Measurements from ENCODE around the gene SSBP2. TPM values are rescaled to one million over a fixed set of nuclear protein-coding genes. Genes with fewer than 3 reads are reported as not detected.
A peak's percentile ranks its signal among the peaks of the same experiment; 100 is the strongest.

The SSBP2 gene
- total and polyA plus RNA-seq, 2 donors (not counting 1 experiment from before 2014, with no cell fraction given) = 44.4 to 63.1 TPM

DNA sequence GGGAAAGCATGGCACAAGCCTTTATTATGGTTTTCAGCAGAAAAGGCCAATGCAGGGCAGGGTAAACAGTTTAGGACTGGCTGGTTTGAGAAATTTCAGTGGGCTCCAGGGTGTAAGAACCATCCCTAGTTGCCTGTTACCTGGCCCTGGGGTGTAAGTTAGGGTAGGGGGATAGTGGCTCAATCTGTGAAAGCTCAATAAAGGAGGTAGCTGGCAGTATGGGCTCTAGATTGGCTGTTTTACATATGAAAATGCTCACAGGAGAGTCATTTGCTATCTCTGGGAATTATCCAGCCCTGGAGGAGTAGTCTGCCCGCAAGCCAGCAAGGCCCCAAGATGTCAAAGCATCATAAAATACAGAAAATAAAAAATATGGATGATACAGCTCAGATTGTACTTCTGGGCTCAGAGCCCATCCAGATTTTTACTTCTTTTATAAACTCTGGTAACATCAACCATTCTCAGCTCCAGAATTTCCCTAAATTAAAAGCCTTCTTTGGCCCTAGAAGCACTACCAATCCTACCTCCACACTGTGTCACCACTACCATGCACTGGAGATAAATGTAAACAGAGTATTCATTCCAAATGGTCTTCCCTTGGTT, 31.1 kb downstream of the SSBP2 start:
- H2AFZ ChIP-seq (ENCODE audit: low read length) = no peak overlapping the region
- H3K9me3 ChIP-seq (ENCODE audit: control insufficient read depth, insufficient read depth, low read depth, low read length) = no peaks in the 10 kb centered on the region
- H3K4me1 ChIP-seq (ENCODE audit: control insufficient read depth, extremely low read depth, insufficient read depth, low read length) = peaks cover 2% of the 10 kb centered on the region
- H3K36me3 ChIP-seq (ENCODE audit: control insufficient read depth, insufficient read depth, low read length) = no peaks in the 10 kb centered on the region
- no peak overlapping the region for H3K4me3 ChIP-seq (replicated peaks in 1 of 4; ENCODE audit: control extremely low read depth in 1 of 4, insufficient read depth in 1 of 4, low read depth in 3 of 4, low read length in 4 of 4)
- H3K4me2 ChIP-seq (ENCODE audit: extremely low read depth, insufficient read depth, low read length) = no peak overlapping the region
- H3K9ac ChIP-seq (ENCODE audit: insufficient read depth, low read length) = no peak overlapping the region
- peaks cover 13% of the 10 kb centered on the region for H3K79me2 ChIP-seq (ENCODE audit: control insufficient read depth, insufficient read depth, low read length)
- H3K27me3 ChIP-seq (ENCODE audit: control insufficient read depth, insufficient read depth, low read length) = no peaks in the 10 kb centered on the region
- H3K27ac ChIP-seq (ENCODE audit: insufficient read depth, low read length) = no peak overlapping the region
- peak in 1 of 2 donors; percentile 15 for DNase-seq (ENCODE audit: low read depth in 2 of 2)
- H4K20me1 ChIP-seq (ENCODE audit: control insufficient read depth, extremely low read depth, insufficient read depth, low read length) = no peaks in the 10 kb centered on the region
- TF ChIP-seq EZH2 (IDR thresholded peaks at IDR 0.05; ENCODE audit: low read length, missing control alignments) = no peak
- TF ChIP-seq, protein P1, sequence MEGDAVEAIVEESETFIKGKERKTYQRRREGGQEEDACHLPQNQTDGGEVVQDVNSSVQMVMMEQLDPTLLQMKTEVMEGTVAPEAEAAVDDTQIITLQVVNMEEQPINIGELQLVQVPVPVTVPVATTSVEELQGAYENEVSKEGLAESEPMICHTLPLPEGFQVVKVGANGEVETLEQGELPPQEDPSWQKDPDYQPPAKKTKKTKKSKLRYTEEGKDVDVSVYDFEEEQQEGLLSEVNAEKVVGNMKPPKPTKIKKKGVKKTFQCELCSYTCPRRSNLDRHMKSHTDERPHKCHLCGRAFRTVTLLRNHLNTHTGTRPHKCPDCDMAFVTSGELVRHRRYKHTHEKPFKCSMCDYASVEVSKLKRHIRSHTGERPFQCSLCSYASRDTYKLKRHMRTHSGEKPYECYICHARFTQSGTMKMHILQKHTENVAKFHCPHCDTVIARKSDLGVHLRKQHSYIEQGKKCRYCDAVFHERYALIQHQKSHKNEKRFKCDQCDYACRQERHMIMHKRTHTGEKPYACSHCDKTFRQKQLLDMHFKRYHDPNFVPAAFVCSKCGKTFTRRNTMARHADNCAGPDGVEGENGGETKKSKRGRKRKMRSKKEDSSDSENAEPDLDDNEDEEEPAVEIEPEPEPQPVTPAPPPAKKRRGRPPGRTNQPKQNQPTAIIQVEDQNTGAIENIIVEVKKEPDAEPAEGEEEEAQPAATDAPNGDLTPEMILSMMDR (conservative IDR thresholded peaks at IDR 0.05 in 1 of 2, IDR thresholded peaks at IDR 0.05 in 1 of 2; ENCODE audit: low read depth in 1 of 2, low read length in 2 of 2) = no peak

DNA sequence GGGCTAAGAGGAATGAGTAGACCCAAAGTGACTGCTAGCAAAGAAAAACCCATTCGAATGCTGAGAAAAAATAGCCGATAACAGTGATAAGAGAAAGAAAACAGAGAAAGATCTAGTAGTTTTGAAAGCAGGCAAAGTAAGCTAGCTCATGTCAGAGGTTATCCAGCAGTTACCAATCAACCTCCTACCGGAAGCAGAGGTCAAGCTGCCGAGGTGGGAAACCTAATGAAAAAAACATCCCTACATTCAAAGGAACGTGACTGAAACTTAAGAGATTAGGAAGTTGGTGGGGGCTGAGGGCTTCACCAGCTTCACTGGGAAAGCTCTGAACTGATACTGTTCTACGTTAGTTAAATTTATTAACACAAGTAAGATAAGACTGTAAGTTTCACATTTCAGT, 32.6 kb downstream of the SSBP2 start:
- DNase-seq (ENCODE audit: low read depth in 2 of 2) = peak in 1 of 2 donors; percentile 12
- no peaks in the 10 kb centered on the region for H4K20me1 ChIP-seq (ENCODE audit: control insufficient read depth, extremely low read depth, insufficient read depth, low read length)
- no peaks in the 10 kb centered on the region for H3K27me3 ChIP-seq (ENCODE audit: control insufficient read depth, insufficient read depth, low read length)
- H3K9ac ChIP-seq (ENCODE audit: insufficient read depth, low read length) = no peak overlapping the region
- peaks cover 2% of the 10 kb centered on the region for H3K4me1 ChIP-seq (ENCODE audit: control insufficient read depth, extremely low read depth, insufficient read depth, low read length)
- no peak overlapping the region for H2AFZ ChIP-seq (ENCODE audit: low read length)
- peaks cover 11% of the 10 kb centered on the region for H3K79me2 ChIP-seq (ENCODE audit: control insufficient read depth, insufficient read depth, low read length)
- H3K4me3 ChIP-seq (replicated peaks in 1 of 4; ENCODE audit: control extremely low read depth in 1 of 4, insufficient read depth in 1 of 4, low read depth in 3 of 4, low read length in 4 of 4) = peak overlapping the region in 1 of 4 experiments; percentile 4
- no peaks in the 10 kb centered on the region for H3K36me3 ChIP-seq (ENCODE audit: control insufficient read depth, insufficient read depth, low read length)
- TF ChIP-seq, protein P1 (conservative IDR thresholded peaks at IDR 0.05 in 1 of 2, IDR thresholded peaks at IDR 0.05 in 1 of 2; ENCODE audit: low read depth in 1 of 2, low read length in 2 of 2) = no peak
- no peak for TF ChIP-seq EZH2 (IDR thresholded peaks at IDR 0.05; ENCODE audit: low read length, missing control alignments)
- H3K27ac ChIP-seq (ENCODE audit: insufficient read depth, low read length) = peak overlapping the region; percentile 14
- H3K4me2 ChIP-seq (ENCODE audit: extremely low read depth, insufficient read depth, low read length) = peak overlapping the region; percentile 9
- no peaks in the 10 kb centered on the region for H3K9me3 ChIP-seq (ENCODE audit: control insufficient read depth, insufficient read depth, low read depth, low read length)

DNA sequence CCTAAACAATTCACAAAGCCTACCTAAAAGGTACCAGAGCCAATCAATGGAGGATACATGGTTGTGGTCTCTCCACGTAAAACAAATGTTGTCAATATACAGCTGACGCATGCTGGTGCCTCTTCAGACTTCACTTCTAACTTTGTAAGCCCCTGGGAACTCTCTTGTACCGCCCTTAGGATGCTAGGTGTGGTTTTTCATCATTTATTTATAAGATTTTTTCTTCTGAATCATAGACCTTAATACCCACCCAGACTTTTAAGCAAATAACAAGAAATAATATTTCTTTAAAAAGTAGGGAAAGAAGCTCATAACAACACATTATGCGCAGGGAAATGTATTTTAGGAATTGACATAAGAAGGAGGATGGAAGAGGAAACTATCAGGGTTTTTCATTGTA, 33.0 kb downstream of the SSBP2 start:
- Histone ChIP-seq H3K4me2 (ENCODE audit: extremely low read depth, insufficient read depth, low read length) (no peak overlapping the region), H3K4me3 (replicated peaks in 1 of 4; ENCODE audit: control extremely low read depth in 1 of 4, insufficient read depth in 1 of 4, low read depth in 3 of 4, low read length in 4 of 4) (no peak overlapping the region), H3K4me1 (ENCODE audit: control insufficient read depth, extremely low read depth, insufficient read depth, low read length) (peaks cover 2% of the 10 kb centered on the region), H3K27me3 (ENCODE audit: control insufficient read depth, insufficient read depth, low read length) (no peaks in the 10 kb centered on the region), H3K27ac (ENCODE audit: insufficient read depth, low read length) (peak overlapping the region; percentile 14), H3K9ac (ENCODE audit: insufficient read depth, low read length) (no peak overlapping the region), H3K9me3 (ENCODE audit: control insufficient read depth, insufficient read depth, low read depth, low read length) (no peaks in the 10 kb centered on the region), H4K20me1 (ENCODE audit: control insufficient read depth, extremely low read depth, insufficient read depth, low read length) (no peaks in the 10 kb centered on the region), H3K36me3 (ENCODE audit: control insufficient read depth, insufficient read depth, low read length) (no peaks in the 10 kb centered on the region), H3K79me2 (ENCODE audit: control insufficient read depth, insufficient read depth, low read length) (peaks cover 11% of the 10 kb centered on the region), H2AFZ (ENCODE audit: low read length) (no peak overlapping the region)
- peak; percentile 23 to 73 for DNase-seq (ENCODE audit: low read depth in 2 of 2)
- TF ChIP-seq EZH2 (IDR thresholded peaks at IDR 0.05; ENCODE audit: low read length, missing control alignments) = no peak
- TF ChIP-seq, protein P1 (conservative IDR thresholded peaks at IDR 0.05 in 1 of 2, IDR thresholded peaks at IDR 0.05 in 1 of 2; ENCODE audit: low read depth in 1 of 2, low read length in 2 of 2) = no peak
